Cerebellar cortex (tissue), 1 donor: Measurements from ENCODE around the gene IL18R1.
A peak's percentile ranks its signal among the peaks of the same experiment; 100 is the strongest.

ENCODE experiments used
- DNase-seq: peaks from one replicate; pipeline ENCODE4 v3.0.0-alpha.2; 2015; ENCODE audit warnings: low spot score

Gene IL18R1

GRCh38 chr2:102433973-102434654 lies 78.5 kb downstream of the IL18R1 start:
- DNase-seq: no peak

- DNase-seq: no peak
These were observed 79.2 kb downstream of the IL18R1 start for GRCh38 chr2:102434655-102435381.

GRCh38 chr2:102435741-102436140 lies 80.1 kb downstream of the IL18R1 start:
- no peak for DNase-seq

DNA sequence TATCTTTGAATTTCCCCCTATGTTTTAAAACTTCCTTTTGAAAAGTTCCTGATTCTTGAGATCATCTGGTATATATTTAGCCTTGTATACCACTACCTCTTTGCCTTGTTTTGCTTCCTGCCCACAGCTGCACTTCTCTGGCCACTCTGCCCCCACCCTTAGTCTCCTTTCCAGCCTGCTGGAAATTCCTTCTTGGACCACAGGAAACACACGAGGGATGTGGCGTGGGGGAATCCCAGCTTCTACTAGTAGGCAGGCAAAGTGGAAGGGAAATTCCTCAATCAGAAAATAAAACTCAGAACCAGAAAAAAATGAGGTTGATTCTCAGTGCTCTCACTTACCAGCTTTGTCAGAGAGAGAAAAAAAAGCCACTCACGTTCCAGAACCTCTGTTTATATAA lies 80.7 kb downstream of the IL18R1 start:
- DNase-seq: no peak

DNA sequence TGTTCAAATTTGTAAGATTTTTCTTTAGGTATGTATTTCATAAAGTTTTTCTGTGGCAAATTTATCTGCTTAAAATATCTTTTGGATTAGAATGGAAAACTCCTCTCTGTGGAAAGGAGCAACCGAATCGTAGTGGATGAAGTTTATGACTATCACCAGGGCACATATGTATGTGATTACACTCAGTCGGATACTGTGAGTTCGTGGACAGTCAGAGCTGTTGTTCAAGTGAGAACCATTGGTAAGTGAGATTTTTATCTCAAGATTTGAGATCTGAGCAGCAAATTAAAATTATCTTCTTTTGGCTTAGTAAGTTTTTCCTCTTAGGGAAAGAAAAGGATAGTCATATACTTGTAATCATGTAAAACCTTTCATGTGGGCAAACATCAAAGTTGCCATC lies 81.5 kb downstream of the IL18R1 start:
- DNase-seq: no peak

DNA sequence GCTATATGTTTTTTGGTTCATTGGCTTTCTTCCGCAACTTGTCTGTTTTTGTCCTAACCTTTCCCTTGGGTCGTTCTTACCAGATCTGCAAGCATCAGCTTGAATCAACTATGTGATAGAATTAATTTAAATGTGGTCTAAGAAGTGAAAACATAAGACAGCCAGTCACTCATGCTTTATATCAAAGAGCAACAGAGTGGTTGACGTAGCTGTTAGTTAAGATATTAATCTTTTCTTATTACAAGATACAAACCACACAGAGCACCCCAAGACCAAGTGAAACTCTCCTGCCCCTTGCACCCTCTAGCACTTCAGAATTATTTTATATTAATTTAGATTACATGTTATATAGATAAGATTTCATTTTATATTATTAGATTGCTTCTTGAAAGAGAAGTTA lies 82.5 kb downstream of the IL18R1 start:
- no peak for DNase-seq

- DNase-seq: no peak
These were observed 83.0 kb downstream of the IL18R1 start for GRCh38 chr2:102438578-102438977.

- no peak for DNase-seq
These were observed 83.6 kb downstream of the IL18R1 start for GRCh38 chr2:102439065-102439695.

- peak; percentile 2 for DNase-seq
These were observed 87.6 kb downstream of the IL18R1 start for GRCh38 chr2:102442967-102443828.

GRCh38 chr2:102444233-102444632 lies 88.6 kb downstream of the IL18R1 start:
- DNase-seq: no peak

DNA sequence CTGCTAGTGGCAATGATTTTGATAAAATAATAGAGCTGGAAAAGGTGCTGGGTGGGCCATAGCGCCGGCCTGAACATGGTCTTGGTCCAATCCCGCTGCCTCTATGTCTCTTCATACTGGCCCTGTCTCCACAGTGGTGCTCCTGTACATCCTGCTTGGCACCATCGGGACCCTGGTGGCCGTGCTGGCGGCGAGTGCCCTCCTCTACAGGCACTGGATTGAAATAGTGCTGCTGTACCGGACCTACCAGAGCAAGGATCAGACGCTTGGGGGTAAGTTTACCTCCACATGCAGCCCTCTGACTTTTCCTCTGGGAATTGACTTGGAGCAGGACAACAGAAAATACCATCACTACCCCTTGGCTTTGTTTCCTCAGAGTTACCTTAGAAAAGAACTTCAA lies 91.3 kb downstream of the IL18R1 start:
- no peak for DNase-seq
